ENCODE data around the gene CEP295NL. TPM values are rescaled to one million over a fixed set of nuclear protein-coding genes. Genes with fewer than 3 reads are reported as not detected.
A peak's percentile ranks its signal among the peaks of the same experiment; 100 is the strongest.

Gene CEP295NL
- total RNA-seq, 1 donor from 2014 or later: 1.6 TPM

GRCh38 chr17:78944956-78945355 is 42.0 kb upstream of the CEP295NL start:
- no peak overlapping the region for H3K4me3 ChIP-seq (ENCODE audit: insufficient read depth, low read depth, low read length)
- TF ChIP-seq CTCF (IDR thresholded peaks at IDR 0.05; ENCODE audit: insufficient read depth, low read depth, low read length) (no peak), EZH2 (IDR thresholded peaks at IDR 0.05; ENCODE audit: insufficient read depth, low read length) (no peak)
- peaks cover 7% of the 10 kb centered on the region for H3K4me1 Mint-ChIP-seq (ENCODE audit: low read depth, unreplicated experiment)
- peak overlapping the region; percentile 12 for H3K27ac Mint-ChIP-seq (ENCODE audit: unreplicated experiment)
- H2AFZ ChIP-seq (ENCODE audit: low read depth, low read length): no peak overlapping the region
- peaks cover 15% of the 10 kb centered on the region for H3K4me1 ChIP-seq (ENCODE audit: insufficient read depth, low read length)
- H3K27ac ChIP-seq (ENCODE audit: low read depth, low read length): no peak overlapping the region
- H3K79me2 ChIP-seq (ENCODE audit: insufficient read depth, low read length): no peaks in the 10 kb centered on the region
- peaks cover 1% of the 10 kb centered on the region for H3K9me3 Mint-ChIP-seq (ENCODE audit: unreplicated experiment)
- H4K20me1 ChIP-seq (ENCODE audit: insufficient read depth, low read length): no peaks in the 10 kb centered on the region
- H3K27me3 ChIP-seq (ENCODE audit: insufficient read depth, low read length): no peaks in the 10 kb centered on the region
- H3K36me3 Mint-ChIP-seq (ENCODE audit: low read depth, unreplicated experiment): no peaks in the 10 kb centered on the region
- peaks cover 11% of the 10 kb centered on the region for H3K27me3 Mint-ChIP-seq (ENCODE audit: low read depth, unreplicated experiment)
- H3K4me3 Mint-ChIP-seq (ENCODE audit: unreplicated experiment): no peak overlapping the region
- H3K9ac ChIP-seq (ENCODE audit: low read length): no peak overlapping the region
- no peak overlapping the region for H3K4me2 ChIP-seq (ENCODE audit: low read length)
- no peaks in the 10 kb centered on the region for H3K36me3 ChIP-seq (ENCODE audit: insufficient read depth, low read length)
- DNase-seq (ENCODE audit: low read depth) (no peak), FAIRE-seq (no peak)
- peaks cover under 1% of the 10 kb centered on the region for H3K9me3 ChIP-seq (ENCODE audit: insufficient read depth, low read depth, low read length)

- Histone ChIP-seq H4K20me1 (ENCODE audit: insufficient read depth, low read length) (no peaks in the 10 kb centered on the region), H3K27me3 (ENCODE audit: insufficient read depth, low read length) (no peaks in the 10 kb centered on the region), H3K4me3 (ENCODE audit: insufficient read depth, low read depth, low read length) (no peak overlapping the region), H3K36me3 (ENCODE audit: insufficient read depth, low read length) (no peaks in the 10 kb centered on the region), H3K27ac (ENCODE audit: low read depth, low read length) (no peak overlapping the region), H3K9ac (ENCODE audit: low read length) (no peak overlapping the region), H3K4me1 (ENCODE audit: insufficient read depth, low read length) (peaks cover 23% of the 10 kb centered on the region), H3K4me2 (ENCODE audit: low read length) (no peak overlapping the region), H2AFZ (ENCODE audit: low read depth, low read length) (no peak overlapping the region), H3K9me3 (ENCODE audit: insufficient read depth, low read depth, low read length) (no peaks in the 10 kb centered on the region), H3K79me2 (ENCODE audit: insufficient read depth, low read length) (no peaks in the 10 kb centered on the region)
- Mint-ChIP-seq H3K27me3 (ENCODE audit: low read depth, unreplicated experiment) (peaks cover 11% of the 10 kb centered on the region), H3K4me3 (ENCODE audit: unreplicated experiment) (no peak overlapping the region), H3K27ac (ENCODE audit: unreplicated experiment) (no peak overlapping the region), H3K4me1 (ENCODE audit: low read depth, unreplicated experiment) (peaks cover 11% of the 10 kb centered on the region), H3K36me3 (ENCODE audit: low read depth, unreplicated experiment) (no peaks in the 10 kb centered on the region), H3K9me3 (ENCODE audit: unreplicated experiment) (no peaks in the 10 kb centered on the region)
- FAIRE-seq (no peak), DNase-seq (ENCODE audit: low read depth) (no peak)
- TF ChIP-seq CTCF (IDR thresholded peaks at IDR 0.05; ENCODE audit: insufficient read depth, low read depth, low read length) (no peak), EZH2 (IDR thresholded peaks at IDR 0.05; ENCODE audit: insufficient read depth, low read length) (no peak)
Measured at GRCh38 chr17:78944026-78944425, 41.0 kb upstream of the CEP295NL start.

- Histone ChIP-seq H3K4me3 (ENCODE audit: insufficient read depth, low read depth, low read length) (no peak overlapping the region), H3K27me3 (ENCODE audit: insufficient read depth, low read length) (no peaks in the 10 kb centered on the region), H3K36me3 (ENCODE audit: insufficient read depth, low read length) (no peaks in the 10 kb centered on the region), H3K9ac (ENCODE audit: low read length) (no peak overlapping the region), H3K4me2 (ENCODE audit: low read length) (no peak overlapping the region), H2AFZ (ENCODE audit: low read depth, low read length) (no peak overlapping the region), H3K79me2 (ENCODE audit: insufficient read depth, low read length) (no peaks in the 10 kb centered on the region), H4K20me1 (ENCODE audit: insufficient read depth, low read length) (no peaks in the 10 kb centered on the region), H3K9me3 (ENCODE audit: insufficient read depth, low read depth, low read length) (no peaks in the 10 kb centered on the region), H3K27ac (ENCODE audit: low read depth, low read length) (no peak overlapping the region), H3K4me1 (ENCODE audit: insufficient read depth, low read length) (peaks cover 29% of the 10 kb centered on the region)
- Mint-ChIP-seq H3K9me3 (ENCODE audit: unreplicated experiment) (no peaks in the 10 kb centered on the region), H3K27ac (ENCODE audit: unreplicated experiment) (no peak overlapping the region), H3K27me3 (ENCODE audit: low read depth, unreplicated experiment) (peaks cover 11% of the 10 kb centered on the region), H3K4me3 (ENCODE audit: unreplicated experiment) (no peak overlapping the region), H3K4me1 (ENCODE audit: low read depth, unreplicated experiment) (peaks cover 15% of the 10 kb centered on the region), H3K36me3 (ENCODE audit: low read depth, unreplicated experiment) (no peaks in the 10 kb centered on the region)
- FAIRE-seq: no peak
- peak; percentile 63 for DNase-seq (ENCODE audit: low read depth)
- TF ChIP-seq EZH2 (IDR thresholded peaks at IDR 0.05; ENCODE audit: insufficient read depth, low read length): no peak
- no peak for TF ChIP-seq CTCF (IDR thresholded peaks at IDR 0.05; ENCODE audit: insufficient read depth, low read depth, low read length)
Measured at GRCh38 chr17:78940708-78941107, 37.7 kb upstream of the CEP295NL start.
